Measurements from ENCODE around the gene CSF3R.

DNA sequence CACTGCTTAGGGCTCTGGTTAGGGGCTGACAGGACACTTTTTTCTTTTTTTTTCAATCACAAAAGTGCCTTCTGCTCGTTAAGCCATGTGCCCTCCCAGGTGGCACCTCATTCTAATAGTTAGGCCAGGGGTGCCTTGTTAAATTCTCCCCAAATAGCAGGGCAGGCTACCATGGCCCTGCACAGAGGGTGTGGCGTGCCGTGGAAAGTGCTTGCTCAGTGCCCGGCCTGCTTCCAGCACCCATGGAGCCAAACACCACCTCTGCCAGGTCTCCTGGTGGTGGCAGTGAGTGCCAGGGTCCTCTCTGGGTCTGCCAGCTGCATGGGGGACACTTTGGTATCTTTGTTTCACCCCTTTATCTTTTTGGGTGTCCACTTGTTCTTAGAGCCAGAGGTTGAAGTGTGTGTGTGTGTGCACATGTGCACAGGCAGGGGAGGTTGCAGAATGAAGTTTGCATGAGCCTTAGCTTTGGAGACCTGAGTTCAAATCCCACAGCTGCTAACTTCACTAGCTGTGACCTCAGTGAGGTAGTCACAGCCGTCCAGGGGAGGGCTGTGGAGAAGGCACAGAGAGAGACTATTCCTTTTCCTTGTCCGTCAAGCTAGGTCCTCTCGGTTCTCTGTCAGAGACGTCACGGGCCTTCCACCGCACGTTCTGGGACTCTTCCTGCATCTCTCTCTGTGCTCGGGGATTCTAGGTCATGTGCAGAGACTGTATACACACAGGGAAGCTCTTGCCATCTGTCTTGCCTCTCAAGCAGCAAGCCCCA is 39.9 kb upstream of the CSF3R start:
- TF ChIP-seq, protein P1, sequence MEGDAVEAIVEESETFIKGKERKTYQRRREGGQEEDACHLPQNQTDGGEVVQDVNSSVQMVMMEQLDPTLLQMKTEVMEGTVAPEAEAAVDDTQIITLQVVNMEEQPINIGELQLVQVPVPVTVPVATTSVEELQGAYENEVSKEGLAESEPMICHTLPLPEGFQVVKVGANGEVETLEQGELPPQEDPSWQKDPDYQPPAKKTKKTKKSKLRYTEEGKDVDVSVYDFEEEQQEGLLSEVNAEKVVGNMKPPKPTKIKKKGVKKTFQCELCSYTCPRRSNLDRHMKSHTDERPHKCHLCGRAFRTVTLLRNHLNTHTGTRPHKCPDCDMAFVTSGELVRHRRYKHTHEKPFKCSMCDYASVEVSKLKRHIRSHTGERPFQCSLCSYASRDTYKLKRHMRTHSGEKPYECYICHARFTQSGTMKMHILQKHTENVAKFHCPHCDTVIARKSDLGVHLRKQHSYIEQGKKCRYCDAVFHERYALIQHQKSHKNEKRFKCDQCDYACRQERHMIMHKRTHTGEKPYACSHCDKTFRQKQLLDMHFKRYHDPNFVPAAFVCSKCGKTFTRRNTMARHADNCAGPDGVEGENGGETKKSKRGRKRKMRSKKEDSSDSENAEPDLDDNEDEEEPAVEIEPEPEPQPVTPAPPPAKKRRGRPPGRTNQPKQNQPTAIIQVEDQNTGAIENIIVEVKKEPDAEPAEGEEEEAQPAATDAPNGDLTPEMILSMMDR (IDR thresholded peaks at IDR 0.05): no peak
- TF ChIP-seq POLR2A (IDR thresholded peaks at IDR 0.05) (no peak), POLR2AphosphoS5 (IDR thresholded peaks at IDR 0.05) (no peak)

All from prostate gland (tissue), 2 donors.